ENCODE results near the gene VPS72.
A peak's percentile ranks its signal among the peaks of the same experiment; 100 is the strongest.

DNA sequence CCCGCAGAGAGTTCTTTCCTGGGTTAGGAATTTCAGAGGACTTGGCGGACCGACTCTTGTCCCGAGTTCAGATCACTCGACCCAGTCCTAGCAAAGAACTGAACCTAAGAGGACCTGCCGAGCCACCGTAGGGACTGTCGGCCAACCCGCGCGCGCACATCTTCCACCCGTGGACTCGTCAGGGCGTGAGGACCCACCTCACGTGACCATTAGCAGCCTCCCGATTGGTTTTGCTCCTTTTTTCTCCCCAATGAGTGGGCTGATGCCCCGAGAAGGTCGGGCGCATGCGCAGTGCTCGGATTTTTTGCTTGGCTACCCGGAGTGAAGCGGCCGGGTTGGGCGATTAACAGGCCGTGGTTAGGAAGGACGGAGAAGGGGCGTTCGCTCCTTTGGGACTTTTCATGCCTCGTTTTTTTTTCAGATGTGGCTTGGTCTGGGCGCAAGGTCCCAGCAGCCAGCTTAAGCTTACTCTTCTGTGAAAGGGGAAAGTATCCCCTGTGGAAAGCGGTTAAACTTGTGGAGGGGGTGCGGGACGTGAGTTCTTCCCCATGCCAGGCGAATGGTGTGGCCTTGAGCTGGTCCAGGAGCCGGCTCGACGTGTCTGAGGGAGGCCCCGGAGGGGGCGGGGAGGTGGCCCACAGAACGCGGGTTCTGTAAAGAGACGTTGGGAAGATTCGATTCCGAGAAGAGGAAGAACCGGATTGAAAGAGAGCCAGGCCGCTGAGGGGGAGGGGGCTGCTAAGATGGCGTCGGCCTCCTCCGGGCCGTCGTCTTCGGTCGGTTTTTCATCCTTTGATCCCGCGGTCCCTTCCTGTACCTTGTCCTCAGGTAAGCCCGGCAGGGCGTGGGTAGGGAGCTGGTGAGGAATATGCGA lies 8.5 kb upstream of the VPS72 start, which contains the start of gene PIP5K1A:
- TF ChIP-seq EZH2 (IDR thresholded peaks at IDR 0.05): no peak
- TF ChIP-seq POLR2A (IDR thresholded peaks at IDR 0.05; ENCODE audit: borderline replicate concordance, extremely low read depth, insufficient read depth, insufficient read length): peak; percentile 63
- TF ChIP-seq, protein P1, sequence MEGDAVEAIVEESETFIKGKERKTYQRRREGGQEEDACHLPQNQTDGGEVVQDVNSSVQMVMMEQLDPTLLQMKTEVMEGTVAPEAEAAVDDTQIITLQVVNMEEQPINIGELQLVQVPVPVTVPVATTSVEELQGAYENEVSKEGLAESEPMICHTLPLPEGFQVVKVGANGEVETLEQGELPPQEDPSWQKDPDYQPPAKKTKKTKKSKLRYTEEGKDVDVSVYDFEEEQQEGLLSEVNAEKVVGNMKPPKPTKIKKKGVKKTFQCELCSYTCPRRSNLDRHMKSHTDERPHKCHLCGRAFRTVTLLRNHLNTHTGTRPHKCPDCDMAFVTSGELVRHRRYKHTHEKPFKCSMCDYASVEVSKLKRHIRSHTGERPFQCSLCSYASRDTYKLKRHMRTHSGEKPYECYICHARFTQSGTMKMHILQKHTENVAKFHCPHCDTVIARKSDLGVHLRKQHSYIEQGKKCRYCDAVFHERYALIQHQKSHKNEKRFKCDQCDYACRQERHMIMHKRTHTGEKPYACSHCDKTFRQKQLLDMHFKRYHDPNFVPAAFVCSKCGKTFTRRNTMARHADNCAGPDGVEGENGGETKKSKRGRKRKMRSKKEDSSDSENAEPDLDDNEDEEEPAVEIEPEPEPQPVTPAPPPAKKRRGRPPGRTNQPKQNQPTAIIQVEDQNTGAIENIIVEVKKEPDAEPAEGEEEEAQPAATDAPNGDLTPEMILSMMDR (IDR thresholded peaks at IDR 0.05 in 2 of 3, conservative IDR thresholded peaks at IDR 0.05 in 1 of 3; ENCODE audit: borderline replicate concordance in 1 of 3, insufficient read depth in 1 of 3, low read depth in 2 of 3, low read length in 2 of 3): no peak
- TF ChIP-seq EZH2phosphoT487 (IDR thresholded peaks at IDR 0.05; ENCODE audit: borderline replicate concordance): no peak
- no peak for TF ChIP-seq EGR1 (IDR thresholded peaks at IDR 0.05; ENCODE audit: low read depth)
- TF ChIP-seq JUND (IDR thresholded peaks at IDR 0.05): no peak
- TF ChIP-seq SRF (IDR thresholded peaks at IDR 0.05; ENCODE audit: low read depth): no peak

Measured in HCT116 (cell line).